ENCODE measurements around the gene BTBD8.

- TF ChIP-seq CTCF (conservative IDR thresholded peaks at IDR 0.05; ENCODE audit: low read depth in 2 of 2) (no peak), REST (IDR thresholded peaks at IDR 0.05; ENCODE audit: unreplicated experiment) (no peak), EZH2 (IDR thresholded peaks at IDR 0.05; ENCODE audit: low read depth, unreplicated experiment) (no peak), NANOG (IDR thresholded peaks at IDR 0.05; ENCODE audit: borderline replicate concordance) (no peak), EZH2phosphoT487 (IDR thresholded peaks at IDR 0.05; ENCODE audit: unreplicated experiment) (no peak)
Observed at GRCh38 chr1:92051948-92052347, 28.2 kb upstream of the BTBD8 start.
